GM12872 (cell line): ENCODE results near the gene ZNF483.
A peak's percentile ranks its signal among the peaks of the same experiment; 100 is the strongest.

Experiments
- CTCF ChIP-seq: IDR thresholded peaks from 3 replicates; pipeline ENCODE4 v1.5.1; 2011; ENCODE audit warnings: low read depth, mild to moderate bottlenecking, low read length, moderate library complexity; ENCODE audit not compliant: insufficient read depth

Gene ZNF483

GRCh38 chr9:111604054-111604615 lies 79.2 kb downstream of the ZNF483 start:
- no peak for TF ChIP-seq CTCF

- no peak for TF ChIP-seq CTCF
Observed at GRCh38 chr9:111605041-111605559, 80.1 kb downstream of the ZNF483 start.

GRCh38 chr9:111610149-111610548 lies 85.2 kb downstream of the ZNF483 start:
- no peak for TF ChIP-seq CTCF

- TF ChIP-seq CTCF = no peak
Observed at GRCh38 chr9:111610845-111611244, 85.9 kb downstream of the ZNF483 start.

GRCh38 chr9:111613436-111614040 lies 88.6 kb downstream of the ZNF483 start:
- TF ChIP-seq CTCF = no peak

- no peak for TF ChIP-seq CTCF
Observed at GRCh38 chr9:111615928-111616327, 90.9 kb downstream of the ZNF483 start.

- peak; percentile 97 for TF ChIP-seq CTCF
Observed at GRCh38 chr9:111621895-111622480, 97.0 kb downstream of the ZNF483 start.
